Dendritic cell treated with granulocyte-macrophage colony-stimulating factor and Interleukin-4, amounts not matched to agents 40 ng/mL and 50 ng/mL, for 4 days (primary cell): ENCODE results near the gene TMTC1.

ENCODE experiments used
- H3K27ac Mint-ChIP-seq: one replicate; pipeline ENCODE4 v1.8.0; 2022; ENCODE audit warnings: mild to moderate bottlenecking, mixed read lengths
- H3K27me3 Mint-ChIP-seq: one replicate; pipeline ENCODE4 v1.8.0; 2022; ENCODE audit warnings: mild to moderate bottlenecking, mixed read lengths
- H3K36me3 Mint-ChIP-seq: one replicate; pipeline ENCODE4 v1.8.0; 2022; ENCODE audit warnings: low read depth, mixed read lengths
- H3K4me1 Mint-ChIP-seq: one replicate; pipeline ENCODE4 v1.8.0; 2022; ENCODE audit warnings: low read depth, mixed read lengths
- H3K4me3 Mint-ChIP-seq: one replicate; pipeline ENCODE4 v1.8.0; 2022; ENCODE audit warnings: mild to moderate bottlenecking, moderate library complexity, mixed read lengths
- H3K9me3 Mint-ChIP-seq: one replicate; pipeline ENCODE4 v1.8.0; 2022; ENCODE audit warnings: mixed read lengths
- intact Hi-C: fragments of 100-400 bp; cut with micrococcal nuclease; formaldehyde crosslinking; loops from one replicate; pipeline ENCODE4 v1.15.0; 2022

Gene TMTC1

DNA sequence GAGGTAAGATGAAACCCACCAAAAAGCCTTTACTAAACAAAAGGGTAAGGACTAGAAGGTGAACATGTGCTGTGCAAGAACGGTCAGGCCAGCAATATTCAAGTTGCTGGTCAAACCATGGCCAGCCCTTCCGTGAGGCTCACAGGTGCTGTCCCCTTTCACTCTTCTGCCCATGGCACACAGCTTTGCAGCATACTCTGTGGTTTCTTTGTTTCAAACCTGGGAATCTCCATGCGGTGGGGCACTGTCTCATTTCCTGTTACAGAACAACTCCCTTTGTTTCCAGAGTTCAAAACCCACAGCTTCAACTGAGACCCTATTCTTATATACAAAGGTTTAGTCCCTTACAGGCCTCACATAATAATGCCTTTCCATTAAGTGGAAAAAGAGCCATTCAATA is 284.5 kb downstream of the TMTC1 start:
- intact Hi-C loops = no loop called here
- H3K4me1 Mint-ChIP-seq = no peaks in the 10 kb centered on the region
- peaks cover 4% of the 10 kb centered on the region for H3K27me3 Mint-ChIP-seq
- no peaks in the 10 kb centered on the region for H3K9me3 Mint-ChIP-seq
- H3K27ac Mint-ChIP-seq = no peak overlapping the region
- peaks cover 6% of the 10 kb centered on the region for H3K36me3 Mint-ChIP-seq
- H3K4me3 Mint-ChIP-seq = no peak overlapping the region

DNA sequence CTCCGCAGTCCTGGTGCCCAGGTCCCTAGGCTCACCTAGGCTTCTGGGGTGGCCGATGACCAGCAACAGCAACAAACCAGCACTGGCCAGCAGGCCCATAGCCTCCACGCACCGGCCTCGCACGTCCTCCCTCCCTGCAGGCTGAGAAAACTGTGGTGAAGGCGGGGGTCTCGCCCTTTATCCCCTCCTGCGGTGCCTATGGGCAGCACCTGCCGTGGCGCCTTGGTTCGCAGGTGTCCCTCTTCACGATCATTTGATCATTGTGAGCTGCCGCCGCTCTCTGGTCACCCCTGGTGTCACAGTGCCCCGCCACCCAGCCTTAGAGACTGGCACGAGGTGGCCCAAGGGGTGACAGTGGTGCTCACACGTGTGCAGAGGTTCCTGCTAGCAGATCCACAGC is 286.2 kb downstream of the TMTC1 start, which contains the start of gene OVCH1:
TSS of gene OVCH1 (minus strand) at position 99 of the 400 bp plus-strand sequence. CDS start at position 99, 0 bp downstream.
- no peak within 1 kb of the TSS for H3K27ac Mint-ChIP-seq

DNA sequence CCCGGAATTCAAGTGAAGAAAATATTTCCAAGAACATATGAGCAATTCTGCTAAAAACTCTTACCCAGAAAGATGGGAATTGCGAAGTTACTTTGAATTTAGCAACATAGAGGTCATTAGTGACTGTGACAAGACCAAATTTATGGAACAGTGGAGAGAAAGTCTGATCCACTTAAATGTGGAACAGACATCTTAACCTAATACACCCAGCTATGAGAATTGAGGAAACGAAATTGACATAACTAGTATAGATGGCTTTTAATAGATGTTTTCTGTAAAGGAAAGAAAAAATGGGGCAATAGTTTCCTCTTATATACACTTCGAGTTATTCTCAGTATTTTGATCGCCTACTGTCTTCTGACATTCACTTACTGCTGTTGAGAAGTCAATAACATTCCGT is 290.9 kb downstream of the TMTC1 start:
- Mint-ChIP-seq H3K4me3 (no peak overlapping the region), H3K4me1 (peaks cover 11% of the 10 kb centered on the region)

More for the DNA sequence above, 286.2 kb downstream of the TMTC1 start, which contains the start of gene OVCH1:
- Mint-ChIP-seq H3K36me3 (no peaks in the 10 kb centered on the region), H3K4me3 (no peak within 1 kb of the TSS), H3K27me3 (peaks cover 3% of the 10 kb centered on the region), H3K9me3 (no peaks in the 10 kb centered on the region), H3K4me1 (peaks cover 8% of the 10 kb centered on the region)
- intact Hi-C loops = no loop called here

DNA sequence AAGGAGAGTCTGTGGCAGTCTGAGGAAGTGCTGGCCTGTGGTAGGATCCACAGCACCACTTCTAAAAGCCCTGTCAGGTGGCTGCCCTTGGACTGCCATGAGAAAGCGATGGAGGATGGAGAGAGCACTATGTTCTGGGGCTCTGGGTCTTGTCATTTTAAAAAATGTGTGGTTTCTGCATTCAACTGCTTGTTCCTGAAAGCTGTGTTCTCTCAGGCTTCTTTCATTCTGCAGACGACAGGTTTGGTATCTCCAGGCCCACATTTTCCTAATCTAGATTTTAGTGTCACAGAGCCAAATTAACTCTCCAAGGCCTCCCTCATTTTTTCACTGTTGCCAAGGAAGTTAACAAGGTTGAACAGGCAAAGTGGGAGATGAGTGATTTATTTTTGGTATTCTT is 296.8 kb downstream of the TMTC1 start:
- Mint-ChIP-seq H3K27ac (no peak overlapping the region), H3K9me3 (no peaks in the 10 kb centered on the region), H3K27me3 (peaks cover 16% of the 10 kb centered on the region), H3K4me1 (no peaks in the 10 kb centered on the region), H3K4me3 (no peak overlapping the region), H3K36me3 (no peaks in the 10 kb centered on the region)
- intact Hi-C loops = no loop called here

More for the DNA sequence above, 290.9 kb downstream of the TMTC1 start:
- H3K27ac Mint-ChIP-seq = no peak overlapping the region
- no peaks in the 10 kb centered on the region for H3K36me3 Mint-ChIP-seq
- no peaks in the 10 kb centered on the region for H3K9me3 Mint-ChIP-seq
- intact Hi-C loops = no loop called here
- peaks cover 7% of the 10 kb centered on the region for H3K27me3 Mint-ChIP-seq

DNA sequence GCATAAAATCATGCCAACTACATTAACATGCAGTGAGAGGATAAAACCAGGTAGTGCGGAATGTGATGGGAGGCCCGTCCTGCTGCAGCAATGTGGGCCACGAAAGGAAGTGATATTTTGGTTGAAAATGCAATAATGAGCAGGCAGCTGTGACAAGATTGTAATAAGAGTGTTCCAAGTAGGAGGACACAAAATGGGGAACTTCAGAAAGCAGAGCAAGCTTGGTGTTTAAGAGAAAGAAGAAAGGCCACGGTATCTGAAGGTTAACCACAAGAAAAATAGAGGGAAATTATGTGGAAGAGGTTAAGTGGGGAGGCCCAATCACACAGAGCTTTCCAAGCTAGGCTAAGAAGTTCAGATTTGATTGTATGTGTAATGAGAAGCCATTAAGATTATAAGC is 320.5 kb downstream of the TMTC1 start:
- Mint-ChIP-seq H3K36me3 (no peaks in the 10 kb centered on the region), H3K27me3 (peaks cover 3% of the 10 kb centered on the region), H3K9me3 (no peaks in the 10 kb centered on the region), H3K27ac (no peak overlapping the region), H3K4me3 (no peak overlapping the region), H3K4me1 (peaks cover 6% of the 10 kb centered on the region)
- intact Hi-C loops = no loop called here

DNA sequence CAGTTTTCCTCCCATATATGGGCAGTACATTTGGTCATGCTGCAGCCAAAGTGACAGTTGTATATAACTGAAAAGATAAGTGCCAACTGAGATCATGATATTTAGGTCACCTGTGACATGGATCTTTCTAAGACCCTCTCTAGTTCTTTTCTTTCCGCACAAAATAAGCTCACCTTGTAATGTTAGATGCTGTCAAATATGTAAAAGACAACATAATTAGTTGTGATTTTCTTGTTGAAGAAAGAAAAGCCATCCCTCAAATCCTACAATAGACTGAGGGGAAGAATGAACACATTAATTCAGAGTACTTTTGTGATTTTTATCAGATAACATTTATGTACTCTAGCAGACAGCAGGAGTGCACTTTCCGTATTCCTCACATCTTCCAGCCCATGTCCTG is 323.7 kb downstream of the TMTC1 start:
- no peak overlapping the region for H3K27ac Mint-ChIP-seq
- H3K36me3 Mint-ChIP-seq = no peaks in the 10 kb centered on the region
- intact Hi-C loops = no loop called here
- peaks cover 6% of the 10 kb centered on the region for H3K4me1 Mint-ChIP-seq
- H3K4me3 Mint-ChIP-seq = no peak overlapping the region
- peaks cover 3% of the 10 kb centered on the region for H3K27me3 Mint-ChIP-seq
- no peaks in the 10 kb centered on the region for H3K9me3 Mint-ChIP-seq

DNA sequence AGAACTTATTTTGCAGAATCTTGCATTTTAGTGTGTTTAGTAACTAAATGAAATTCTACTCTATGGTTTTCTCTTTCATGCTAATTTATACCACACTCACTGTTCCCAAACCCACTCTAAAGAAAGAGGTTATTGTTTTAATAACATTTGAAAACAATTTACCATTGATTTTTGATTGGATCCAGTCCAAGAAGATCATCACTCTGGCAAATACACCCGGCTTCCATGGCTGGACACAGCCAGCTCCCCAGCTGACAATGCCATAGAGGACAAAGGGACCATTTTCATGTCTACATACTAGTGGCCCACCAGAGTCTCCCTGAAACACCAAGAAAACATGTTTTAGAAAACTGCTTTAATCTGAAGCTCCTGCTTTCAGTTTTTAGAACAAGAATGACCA is 328.7 kb downstream of the TMTC1 start:
- intact Hi-C loops = no loop called here
- no peaks in the 10 kb centered on the region for H3K9me3 Mint-ChIP-seq
- H3K4me1 Mint-ChIP-seq = no peaks in the 10 kb centered on the region
- H3K36me3 Mint-ChIP-seq = no peaks in the 10 kb centered on the region
- H3K27me3 Mint-ChIP-seq = peaks cover 15% of the 10 kb centered on the region
- H3K4me3 Mint-ChIP-seq = no peak overlapping the region
- no peak overlapping the region for H3K27ac Mint-ChIP-seq

DNA sequence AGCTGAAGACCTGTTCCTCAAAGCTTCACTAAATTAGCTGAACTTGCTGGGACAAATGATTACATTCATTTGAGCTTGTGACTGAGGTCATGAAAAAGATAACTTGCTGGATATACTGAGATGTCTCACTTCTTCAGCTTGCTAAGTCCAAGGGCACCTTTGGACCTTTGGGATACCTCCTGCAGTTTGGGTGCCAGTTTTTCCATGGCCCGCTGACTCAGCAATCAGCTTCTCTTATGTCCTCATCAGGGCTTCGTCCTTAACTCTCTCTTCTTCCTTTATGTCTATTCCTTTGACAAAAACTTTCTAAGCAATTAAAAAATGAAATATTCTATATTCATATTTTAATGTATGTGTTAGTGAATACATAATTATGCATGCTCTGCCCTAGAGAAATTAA is 331.9 kb downstream of the TMTC1 start:
- Mint-ChIP-seq H3K27me3 (peaks cover 14% of the 10 kb centered on the region), H3K36me3 (no peaks in the 10 kb centered on the region), H3K27ac (no peak overlapping the region), H3K9me3 (no peaks in the 10 kb centered on the region), H3K4me1 (no peaks in the 10 kb centered on the region), H3K4me3 (no peak overlapping the region)
- intact Hi-C loops = no loop called here
